SU-DHL-6 (cell line): ENCODE results near the gene OCIAD1.

Experiments
- EZH2phosphoT487 ChIP-seq: fragments of 200-600 bp; sonication (generic), shearing (Covaris generic); conservative IDR thresholded peaks from 2 replicates; pipeline ENCODE4 v1.6.1; 2018; ENCODE audit warnings: mild to moderate bottlenecking, antibody characterized with exemption, low read length, moderate library complexity, mixed read lengths
- TF ChIP-seq, protein P1 (sequence below): fragments of 200-600 bp; sonication (generic); IDR thresholded peaks from one replicate; pipeline ENCODE4 v1.5.1; 2017; ENCODE audit warnings: antibody characterized with exemption, mild to moderate bottlenecking, low read length, moderate library complexity; ENCODE audit not compliant: insufficient read depth, poor library complexity, severe bottlenecking

DNA sequence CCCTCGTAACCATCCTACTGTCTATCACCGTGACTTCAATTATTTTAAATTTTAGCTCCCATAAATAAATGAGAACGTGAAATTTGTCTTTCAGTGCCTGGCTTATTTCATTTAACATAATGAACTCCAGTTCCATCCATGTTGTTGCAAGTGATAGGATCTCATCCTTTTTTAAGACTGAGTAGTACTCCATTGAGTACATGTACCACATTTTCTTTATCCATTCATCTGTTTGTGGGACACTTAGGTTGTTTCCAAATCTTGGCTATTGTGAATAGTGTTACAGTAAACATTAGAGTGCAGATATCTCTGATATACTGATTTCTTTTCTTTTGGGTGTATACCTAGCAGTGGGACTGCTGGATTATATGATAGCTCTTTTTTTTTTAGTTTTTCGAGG is 32.8 kb downstream of the OCIAD1 start:
- TF ChIP-seq, protein P1, sequence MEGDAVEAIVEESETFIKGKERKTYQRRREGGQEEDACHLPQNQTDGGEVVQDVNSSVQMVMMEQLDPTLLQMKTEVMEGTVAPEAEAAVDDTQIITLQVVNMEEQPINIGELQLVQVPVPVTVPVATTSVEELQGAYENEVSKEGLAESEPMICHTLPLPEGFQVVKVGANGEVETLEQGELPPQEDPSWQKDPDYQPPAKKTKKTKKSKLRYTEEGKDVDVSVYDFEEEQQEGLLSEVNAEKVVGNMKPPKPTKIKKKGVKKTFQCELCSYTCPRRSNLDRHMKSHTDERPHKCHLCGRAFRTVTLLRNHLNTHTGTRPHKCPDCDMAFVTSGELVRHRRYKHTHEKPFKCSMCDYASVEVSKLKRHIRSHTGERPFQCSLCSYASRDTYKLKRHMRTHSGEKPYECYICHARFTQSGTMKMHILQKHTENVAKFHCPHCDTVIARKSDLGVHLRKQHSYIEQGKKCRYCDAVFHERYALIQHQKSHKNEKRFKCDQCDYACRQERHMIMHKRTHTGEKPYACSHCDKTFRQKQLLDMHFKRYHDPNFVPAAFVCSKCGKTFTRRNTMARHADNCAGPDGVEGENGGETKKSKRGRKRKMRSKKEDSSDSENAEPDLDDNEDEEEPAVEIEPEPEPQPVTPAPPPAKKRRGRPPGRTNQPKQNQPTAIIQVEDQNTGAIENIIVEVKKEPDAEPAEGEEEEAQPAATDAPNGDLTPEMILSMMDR, result no peak
- no peak for TF ChIP-seq EZH2phosphoT487
